NK-92 (cell line): ENCODE results near the gene CD4.
"Not testable (repeated sequence)": the region's sequence is repeated elsewhere in the genome, so short reads cannot be mapped to it uniquely, and the experiment has no call there.

Source experiments
- DNase-seq: peaks from one replicate; lab custom pipeline; 2025; ENCODE audit not compliant: unreplicated experiment; lab: John Stamatoyannopoulos, UW

Gene CD4

DNA sequence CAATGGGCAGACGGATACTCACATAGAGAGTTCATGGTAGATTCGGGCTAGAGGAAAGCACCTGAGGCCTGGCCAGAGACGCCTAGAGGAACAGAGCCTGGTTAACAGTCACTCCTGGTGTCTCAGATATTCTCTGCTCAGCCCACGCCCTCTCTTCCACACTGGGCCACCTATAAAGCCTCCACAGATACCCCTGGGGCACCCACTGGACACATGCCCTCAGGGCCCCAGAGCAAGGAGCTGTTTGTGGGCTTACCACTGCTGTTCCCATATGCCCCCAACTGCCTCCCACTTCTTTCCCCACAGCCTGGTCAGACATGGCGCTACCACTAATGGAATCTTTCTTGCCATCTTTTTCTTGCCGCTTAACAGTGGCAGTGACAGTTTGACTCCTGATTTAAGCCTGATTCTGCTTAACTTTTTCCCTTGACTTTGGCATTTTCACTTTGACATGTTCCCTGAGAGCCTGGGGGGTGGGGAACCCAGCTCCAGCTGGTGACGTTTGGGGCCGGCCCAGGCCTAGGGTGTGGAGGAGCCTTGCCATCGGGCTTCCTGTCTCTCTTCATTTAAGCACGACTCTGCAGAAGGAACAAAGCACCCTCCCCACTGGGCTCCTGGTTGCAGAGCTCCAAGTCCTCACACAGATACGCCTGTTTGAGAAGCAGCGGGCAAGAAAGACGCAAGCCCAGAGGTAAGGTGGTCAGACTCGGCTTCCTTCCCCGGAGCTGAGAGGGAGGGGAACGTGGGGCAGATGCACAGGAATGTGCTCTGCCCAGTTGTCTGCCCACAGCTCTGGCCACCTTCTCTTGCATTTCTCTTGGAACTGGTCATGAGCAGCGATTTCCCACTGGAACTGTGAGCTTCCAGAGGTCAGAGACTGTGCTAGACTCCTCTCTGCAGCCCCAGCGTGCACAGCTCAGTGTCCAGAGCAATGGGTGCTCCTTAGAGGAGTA is at the start of gene CD4:
CD4 (plus strand) TSS at position 557 of the 953 bp plus-strand sequence. CDS start 10,611 bp downstream, outside the sequence.
- DNase-seq: no peak

DNA sequence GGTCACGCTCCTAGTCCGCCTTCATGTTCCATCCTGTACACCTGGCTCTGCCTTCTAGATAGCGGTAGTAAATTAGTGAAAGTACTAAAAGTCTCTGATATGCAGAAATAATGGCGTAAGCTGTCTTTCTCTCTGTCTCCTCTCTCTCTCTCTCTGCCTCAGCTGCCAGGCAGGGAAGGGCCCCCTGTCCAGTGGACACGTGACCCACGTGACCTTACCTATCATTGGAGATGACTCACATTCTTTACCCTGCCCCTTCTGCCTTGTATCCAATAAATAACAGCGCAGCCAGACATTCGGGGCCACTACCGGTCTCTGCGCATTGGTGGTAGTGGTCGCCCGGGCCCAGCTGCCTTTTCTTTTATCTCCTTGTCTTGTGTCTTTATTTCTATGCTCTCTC is 47.2 kb upstream of the CD4 start:
- DNase-seq: not testable (repeated sequence)

DNA sequence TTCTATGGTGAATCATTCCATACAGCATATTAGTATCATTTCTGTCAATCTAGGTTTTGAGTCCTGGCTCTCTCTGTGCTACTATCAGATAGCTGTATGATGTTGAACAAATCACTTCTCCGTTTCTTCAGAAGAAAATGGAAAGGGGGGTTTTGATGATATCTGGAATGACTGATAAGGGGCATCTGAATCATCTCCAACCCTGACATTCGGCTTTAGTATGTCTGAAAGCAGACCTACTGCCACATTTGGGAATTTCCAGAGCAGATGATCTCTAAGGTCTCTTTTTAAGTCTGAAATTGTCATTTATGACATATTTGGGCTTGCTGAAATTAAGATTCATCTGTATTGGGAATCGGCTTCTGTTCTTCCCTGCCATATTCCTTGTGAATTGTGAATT is 46.5 kb upstream of the CD4 start:
- no peak for DNase-seq

DNA sequence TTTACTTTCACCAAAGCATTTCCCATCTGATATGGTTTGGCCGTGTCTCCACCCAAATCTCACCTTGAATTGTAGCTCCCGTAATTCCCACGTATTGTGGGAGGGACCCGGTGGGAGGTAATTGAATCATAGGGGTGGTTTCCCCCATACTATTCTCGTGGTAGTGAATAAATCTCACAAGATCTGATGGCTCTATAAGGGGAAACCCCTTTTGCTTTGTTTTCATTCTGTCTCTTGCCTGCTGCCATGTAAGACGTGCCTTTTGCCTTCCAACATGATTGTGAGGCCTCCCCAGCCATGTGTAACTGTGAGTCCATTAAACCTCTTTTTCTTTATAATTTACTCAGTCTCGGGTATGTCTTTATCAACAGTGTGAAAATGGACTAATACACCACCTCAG is 46.0 kb upstream of the CD4 start:
- not testable (repeated sequence) for DNase-seq

DNA sequence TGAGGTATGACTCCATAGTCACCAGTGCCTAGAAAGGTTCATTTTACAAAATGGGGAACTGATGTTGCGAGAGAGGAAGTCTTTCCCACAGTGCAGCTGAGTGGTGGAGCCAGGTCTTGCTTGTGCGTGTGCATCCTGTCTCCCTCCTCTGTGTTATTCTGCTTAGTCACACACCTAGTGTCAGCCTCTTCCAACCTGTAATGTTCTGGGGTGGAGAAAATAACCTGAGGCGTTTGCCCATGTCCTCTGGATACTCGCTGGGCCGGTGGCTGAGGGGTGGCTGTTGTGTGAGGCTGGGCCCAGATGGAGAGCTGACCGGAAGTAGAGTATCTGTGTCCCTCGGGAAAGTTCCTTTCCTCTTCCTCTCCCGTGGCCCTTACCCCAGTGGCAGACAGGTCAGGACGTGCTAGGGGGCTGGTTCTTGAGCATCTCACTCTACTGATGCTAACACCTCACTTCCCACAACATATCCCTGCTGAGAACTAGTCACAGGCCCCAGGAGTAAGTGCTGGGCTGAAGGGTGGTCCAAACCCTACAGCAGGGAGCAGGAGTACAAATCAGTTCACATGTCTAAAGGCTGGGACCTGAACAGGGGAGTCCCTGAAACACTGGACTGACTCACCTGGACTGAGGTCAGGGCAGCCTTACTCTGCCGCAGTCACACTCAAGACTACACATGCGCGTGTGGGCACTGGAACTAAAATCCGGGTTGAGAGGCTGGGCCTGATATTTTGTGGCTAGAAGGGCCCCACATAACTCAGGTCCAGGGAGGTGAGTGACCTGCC is 43.4 kb upstream of the CD4 start:
- DNase-seq: no peak

DNA sequence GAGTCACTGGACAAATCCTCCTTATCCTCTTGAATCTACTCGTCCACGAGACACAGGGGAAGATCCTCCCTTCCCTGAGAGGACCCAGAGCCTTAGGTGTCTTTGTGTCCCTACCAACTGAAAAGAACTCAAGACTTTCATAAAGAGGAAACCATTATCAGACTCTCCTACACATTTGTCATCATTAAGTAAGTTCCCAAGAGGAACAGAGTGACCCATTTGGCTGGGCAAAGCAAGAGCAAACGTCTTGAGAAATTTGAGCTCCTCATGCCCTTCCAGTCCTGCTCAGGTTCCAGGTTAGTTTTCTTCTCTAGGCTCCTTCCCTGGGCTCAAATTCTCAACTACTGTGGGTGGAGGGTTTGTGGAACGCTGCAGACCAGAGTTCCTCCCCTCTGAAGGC is 42.1 kb upstream of the CD4 start:
- no peak for DNase-seq

DNA sequence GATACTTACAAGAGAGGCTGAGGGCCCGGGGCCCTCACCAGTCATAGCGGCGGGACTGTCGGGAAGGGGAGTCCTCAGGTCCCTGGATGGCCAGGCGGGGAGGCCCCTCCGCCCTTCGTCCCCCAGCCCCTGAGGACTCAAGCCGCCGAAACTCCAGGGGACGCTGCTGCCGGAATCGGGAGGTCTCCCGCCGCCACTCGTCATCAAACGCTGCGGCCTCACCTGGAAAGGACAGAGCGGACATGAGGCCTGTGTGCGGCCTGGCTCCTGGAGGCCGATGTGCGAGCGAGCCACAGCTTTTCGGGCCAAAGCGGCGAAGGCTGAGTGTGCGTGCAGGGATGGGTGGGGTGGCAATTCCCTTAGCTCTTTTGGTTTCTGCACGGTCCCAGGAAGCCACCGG is 40.6 kb upstream of the CD4 start:
- no peak for DNase-seq

DNA sequence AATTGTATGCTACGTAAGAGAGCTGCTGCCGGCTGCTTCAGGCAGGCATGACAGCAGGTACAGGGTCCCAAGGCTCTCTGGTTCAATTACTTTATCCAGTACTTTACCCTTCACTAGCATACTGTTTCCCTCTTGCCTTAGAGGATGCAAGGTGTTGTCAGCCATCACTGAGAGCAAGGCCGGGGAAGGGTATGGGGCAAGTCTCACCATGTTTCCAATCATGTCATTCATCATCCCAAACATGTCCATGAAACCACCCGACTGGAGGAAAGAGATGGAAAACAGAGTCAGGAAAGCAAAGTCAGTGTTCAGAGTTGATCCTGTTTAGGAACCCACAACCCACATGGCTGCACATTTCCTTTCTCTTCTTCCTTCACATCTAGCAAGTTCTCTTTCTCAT is 38.8 kb upstream of the CD4 start:
- DNase-seq: no peak

DNA sequence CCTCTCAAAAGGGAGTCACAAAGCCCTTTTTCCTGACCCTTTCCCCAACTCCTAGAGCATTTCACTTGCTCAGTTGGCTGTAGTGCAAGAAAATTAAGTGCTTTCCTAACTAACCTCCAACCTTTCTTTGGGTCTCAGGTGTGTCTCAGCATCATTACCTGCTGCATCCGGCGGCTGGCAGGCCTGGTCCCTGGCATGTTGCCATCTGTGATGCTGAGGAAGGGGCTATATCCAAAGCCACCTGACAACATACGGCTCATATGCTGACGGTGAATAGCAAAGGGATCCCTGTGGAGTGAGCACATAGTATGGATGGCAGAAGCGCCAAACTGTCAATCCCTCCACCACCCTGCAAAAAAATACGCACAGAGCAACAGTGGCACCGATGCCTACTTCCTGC is 37.6 kb upstream of the CD4 start:
- DNase-seq: no peak

DNA sequence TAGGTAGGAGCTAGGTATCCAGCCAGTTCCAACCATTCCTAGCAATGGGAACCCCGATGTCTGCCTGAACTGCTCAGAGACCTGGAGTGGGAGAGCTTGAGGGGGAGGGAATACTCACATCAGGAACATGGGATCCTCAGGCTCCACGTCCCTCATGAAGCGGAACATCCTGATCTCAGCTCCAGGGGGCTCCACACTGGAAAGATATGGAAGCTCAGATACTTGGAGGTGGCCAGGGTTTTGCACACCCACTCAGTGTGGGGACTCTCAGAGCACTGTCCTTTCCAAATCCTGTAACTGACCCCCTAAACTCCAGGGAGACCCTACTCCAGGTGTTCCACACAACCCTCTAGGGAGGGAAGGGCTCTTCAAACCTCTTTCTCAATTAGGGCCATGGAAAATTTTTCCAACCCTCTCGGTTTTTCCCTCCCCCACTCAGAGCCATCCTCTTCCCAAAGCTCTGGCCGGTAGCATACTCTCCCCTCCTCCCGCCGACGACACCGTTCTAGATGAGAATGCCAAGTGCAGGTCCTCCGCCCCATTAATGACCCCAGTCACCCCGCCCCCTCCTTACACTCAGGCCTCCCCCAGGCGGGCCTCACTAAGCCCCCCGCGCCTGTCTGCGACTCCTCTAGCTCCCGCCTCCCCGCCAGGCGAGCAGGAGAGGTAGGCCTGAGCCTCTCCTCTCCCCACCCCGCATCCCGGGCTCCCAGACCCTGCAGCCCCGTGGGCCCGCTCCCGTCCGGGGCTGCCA is 37.0 kb upstream of the CD4 start:
- no peak for DNase-seq

DNA sequence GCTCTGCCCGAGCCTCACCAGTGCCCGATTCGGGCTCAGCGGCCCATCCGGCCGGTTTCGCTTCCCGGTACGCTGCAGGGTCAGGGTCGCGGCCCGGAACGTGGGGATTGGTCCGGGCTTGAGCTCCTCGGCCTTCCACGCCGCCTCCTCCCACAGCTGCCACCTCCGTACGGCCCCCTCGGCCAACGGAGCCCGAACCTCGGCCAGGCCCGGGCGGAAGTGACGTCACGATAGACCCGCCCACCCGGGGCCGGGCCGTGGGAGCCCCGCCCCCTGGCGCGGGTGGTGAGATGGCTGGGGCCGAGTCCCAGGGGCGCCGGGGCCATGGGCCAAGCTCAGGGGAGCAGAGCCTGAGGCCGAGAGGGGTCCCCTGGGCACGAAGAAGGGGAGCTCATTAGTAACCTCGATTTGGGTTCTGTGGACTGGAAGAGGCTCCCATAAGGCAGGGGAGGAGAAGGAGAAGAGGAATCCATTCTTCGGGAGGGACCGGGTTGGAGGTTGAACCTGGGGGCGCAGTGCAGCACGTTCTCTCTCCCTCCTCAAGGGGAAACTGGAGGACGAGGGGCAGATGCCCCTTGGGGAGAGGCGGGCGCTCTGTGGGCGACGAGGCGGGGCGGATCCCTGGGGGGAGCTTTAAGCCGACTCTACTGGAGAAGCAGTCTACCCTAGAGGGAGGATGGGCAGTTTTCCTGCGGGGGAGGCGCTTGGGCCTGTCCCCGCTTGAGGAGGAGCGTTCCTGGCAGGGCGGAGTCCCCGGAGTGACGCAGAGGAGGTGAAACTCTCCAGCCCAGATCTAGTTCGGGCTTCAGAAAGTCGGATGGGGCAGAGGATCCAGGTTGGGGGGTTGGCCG is 36.2 kb upstream of the CD4 start, which contains the start of gene MLF2:
MLF2 (minus strand) TSS at position 221 of the 851 bp plus-strand sequence. CDS start 807 bp downstream, outside the sequence.
- DNase-seq: peak; percentile 63

DNA sequence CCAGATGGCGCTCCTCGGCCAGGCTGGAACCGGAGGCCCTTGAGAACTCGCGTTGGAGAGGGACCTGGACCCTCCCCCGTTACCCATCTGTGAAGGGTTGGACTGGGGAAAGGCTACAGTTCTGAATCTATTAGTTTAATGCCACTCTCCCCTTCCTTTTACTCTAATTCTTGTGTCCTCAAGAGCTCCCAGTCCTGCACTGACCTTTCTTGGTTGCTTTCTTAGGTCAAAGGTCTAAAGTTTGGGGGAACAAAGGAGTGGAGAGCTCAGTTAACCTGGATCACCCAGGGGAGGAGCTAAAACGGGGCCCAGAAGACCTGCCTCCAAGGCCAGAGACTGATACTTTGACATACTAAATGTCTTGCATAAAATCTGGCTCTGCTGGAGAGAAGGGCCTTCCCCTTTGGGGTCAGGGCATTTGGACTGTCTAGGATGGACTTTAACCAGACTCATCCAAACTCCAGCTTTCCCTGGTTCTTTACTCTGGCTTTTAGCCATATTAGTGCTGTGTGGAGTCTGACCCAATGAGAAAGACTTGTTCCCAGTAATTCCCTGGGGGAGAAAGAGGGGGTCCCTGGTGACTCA is 35.5 kb upstream of the CD4 start:
- DNase-seq: no peak

DNA sequence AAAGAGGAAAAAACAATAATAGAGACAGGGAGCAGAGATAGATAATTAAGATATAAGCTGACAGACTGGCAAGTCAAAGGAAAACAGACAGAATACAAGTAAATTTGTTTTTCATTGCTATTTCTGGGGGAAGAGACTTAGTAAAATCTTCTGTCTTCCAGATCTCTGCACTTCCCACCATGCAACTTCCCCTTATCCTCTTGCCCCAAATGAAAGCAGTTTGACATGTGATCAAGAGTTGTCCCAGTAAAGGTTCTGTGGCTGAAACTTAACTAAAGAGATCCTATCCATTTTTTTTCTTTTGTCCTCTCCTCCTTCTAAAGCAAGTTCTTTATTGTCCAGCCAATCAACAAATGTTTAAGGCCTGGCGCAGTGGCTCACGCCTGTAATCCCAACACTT is 34.9 kb upstream of the CD4 start:
- no peak for DNase-seq

DNA sequence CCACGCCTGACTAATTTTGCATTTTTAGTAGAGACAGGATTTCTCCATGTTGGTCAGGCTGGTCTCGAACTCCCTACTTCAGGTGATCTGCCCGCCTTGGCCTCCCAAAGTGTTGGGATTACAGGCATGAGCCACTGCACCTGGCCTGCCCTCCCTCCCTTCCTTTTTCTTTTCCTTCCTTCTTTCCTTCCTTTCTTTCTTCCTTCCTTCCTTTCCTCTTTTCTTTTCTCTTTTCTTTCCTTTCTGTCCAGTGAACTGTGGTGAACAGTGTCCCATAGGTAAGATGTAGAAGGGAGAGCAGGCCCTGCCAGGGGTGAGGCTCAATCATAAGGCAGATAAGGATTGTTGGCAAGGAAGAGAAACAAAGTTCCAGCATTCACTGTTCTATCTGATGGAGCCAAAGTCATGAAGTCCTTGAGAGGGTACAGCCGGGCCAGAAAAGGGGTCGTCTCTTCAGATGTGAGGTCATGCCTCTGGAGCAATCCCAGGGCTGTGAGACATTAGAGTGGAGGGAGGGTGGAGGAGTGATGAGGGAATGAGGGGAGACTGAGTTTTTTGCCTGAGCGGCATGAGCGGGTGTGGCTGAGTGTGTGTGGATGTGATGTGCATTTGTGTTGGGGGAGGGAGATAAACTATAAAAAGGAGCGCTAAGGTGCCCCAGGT is 32.2 kb upstream of the CD4 start:
- DNase-seq: no peak

DNA sequence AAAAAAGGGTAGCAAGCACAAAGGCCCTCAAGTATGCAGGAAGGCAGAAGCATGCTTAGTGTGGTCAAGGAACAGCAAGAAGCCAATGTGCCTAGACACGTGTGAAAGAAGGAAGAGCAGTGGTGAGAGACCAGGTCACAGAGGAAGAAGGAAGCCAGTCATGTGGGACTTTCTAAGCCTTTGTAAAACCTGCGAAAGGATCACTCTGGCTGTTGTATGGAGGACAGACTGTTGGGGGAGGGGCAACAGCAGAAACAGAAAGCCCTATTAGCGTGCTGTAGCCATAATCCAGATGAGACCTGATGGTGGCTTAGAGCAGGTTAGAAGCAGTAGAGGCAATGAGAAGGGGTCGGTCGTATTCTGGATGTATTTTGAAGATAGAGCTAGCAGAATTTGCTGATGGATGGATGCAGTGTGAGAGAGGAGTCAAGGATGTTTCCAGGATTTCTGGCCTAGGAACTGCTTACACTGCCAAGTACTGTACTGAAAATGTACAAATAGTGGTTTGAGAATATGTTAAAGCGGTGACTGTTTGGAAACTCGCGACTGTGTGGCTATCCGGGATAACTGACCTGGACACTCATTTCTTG is 30.7 kb upstream of the CD4 start:
- DNase-seq: no peak

DNA sequence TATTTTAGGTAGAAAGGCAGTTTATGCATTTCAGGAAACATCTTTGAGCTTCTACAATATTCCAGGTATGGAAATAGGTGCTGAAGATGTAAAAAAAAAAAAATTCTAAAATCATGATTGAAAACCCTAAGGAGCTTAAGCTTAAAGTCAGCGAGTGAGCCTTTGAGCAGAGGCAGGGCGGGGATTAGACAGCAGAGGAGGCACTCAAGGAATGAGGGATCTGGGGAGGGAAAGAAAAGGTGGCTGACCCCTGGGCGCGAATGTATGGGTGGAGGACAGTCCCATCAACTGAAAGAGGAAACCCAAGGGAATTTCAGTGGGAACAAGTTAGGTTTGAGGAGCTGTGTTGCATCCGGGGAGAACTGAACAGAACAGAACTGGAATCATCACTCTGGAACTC is 29.6 kb upstream of the CD4 start:
- no peak for DNase-seq

DNA sequence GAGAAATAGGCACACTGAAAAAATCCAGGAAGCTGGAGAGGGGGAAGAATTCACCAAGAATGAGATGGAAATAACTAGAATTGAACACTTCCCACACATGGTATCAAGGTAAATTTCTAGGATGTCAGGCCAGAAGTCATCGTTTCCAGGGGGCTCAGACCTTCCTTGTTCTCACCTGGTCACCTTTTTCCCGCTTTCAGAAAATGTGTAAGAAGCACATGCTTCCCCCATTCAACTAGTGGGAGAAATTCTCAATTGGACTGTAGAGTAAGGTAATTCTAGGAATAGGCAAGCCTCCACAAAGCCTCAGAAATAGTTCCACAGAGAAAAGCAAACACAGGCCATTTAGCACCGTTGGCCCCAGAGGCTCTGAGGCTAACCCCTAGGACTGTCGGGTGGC is 25.9 kb upstream of the CD4 start:
- DNase-seq: no peak

DNA sequence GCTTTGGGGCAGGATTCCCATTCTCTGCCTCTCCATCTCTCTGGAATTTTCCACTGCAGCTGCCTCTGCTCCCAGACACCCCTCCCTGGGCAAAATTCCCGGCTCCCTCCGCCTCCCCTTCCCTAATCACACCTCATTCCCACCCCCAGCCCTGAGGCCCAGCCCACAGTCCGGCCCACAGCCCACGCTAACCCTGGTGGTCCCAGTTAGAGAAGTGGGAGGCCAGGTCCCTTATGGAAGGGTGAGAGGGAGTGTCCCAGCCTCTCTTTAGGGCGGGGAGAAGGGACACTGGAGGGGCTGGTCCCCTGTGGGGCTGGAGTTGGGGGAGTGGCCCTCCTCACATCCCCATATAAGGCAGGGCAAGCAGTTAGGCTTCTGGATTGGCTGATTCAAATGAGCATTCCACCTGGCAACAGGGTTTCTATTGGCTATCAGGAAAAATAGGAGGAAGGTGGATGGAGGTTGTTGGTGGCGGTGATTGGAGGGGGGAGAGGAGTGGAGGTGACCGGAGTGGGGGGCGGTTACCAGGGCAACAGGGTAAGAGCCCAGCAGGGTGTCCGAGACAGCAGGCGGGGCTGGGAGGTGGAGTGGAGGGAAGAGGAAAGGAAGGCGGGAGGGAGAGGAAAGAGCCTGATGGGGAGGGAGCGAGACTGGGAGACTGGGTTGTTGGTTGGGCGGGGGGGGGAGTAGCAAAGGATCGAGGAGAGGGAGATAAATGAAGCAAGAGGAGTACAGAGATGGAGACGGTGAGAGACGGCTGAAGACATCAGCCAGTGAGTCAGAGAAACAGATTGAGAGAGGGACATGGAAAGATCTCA is 25.1 kb upstream of the CD4 start:
- DNase-seq: no peak
